HG03108 (cell line): Measurements from ENCODE around the gene DNAJC11.
"Not testable (repeated sequence)": the region's sequence is repeated elsewhere in the genome, so short reads cannot be mapped to it uniquely, and the experiment has no call there.

ENCODE experiments used
- ATAC-seq: cut with Tn5 transposase; IDR thresholded peaks from one replicate; pipeline ENCODE4 v1.9.1; 2021; ENCODE audit warnings: moderate library complexity; ENCODE audit not compliant: unreplicated experiment

The DNAJC11 gene

DNA sequence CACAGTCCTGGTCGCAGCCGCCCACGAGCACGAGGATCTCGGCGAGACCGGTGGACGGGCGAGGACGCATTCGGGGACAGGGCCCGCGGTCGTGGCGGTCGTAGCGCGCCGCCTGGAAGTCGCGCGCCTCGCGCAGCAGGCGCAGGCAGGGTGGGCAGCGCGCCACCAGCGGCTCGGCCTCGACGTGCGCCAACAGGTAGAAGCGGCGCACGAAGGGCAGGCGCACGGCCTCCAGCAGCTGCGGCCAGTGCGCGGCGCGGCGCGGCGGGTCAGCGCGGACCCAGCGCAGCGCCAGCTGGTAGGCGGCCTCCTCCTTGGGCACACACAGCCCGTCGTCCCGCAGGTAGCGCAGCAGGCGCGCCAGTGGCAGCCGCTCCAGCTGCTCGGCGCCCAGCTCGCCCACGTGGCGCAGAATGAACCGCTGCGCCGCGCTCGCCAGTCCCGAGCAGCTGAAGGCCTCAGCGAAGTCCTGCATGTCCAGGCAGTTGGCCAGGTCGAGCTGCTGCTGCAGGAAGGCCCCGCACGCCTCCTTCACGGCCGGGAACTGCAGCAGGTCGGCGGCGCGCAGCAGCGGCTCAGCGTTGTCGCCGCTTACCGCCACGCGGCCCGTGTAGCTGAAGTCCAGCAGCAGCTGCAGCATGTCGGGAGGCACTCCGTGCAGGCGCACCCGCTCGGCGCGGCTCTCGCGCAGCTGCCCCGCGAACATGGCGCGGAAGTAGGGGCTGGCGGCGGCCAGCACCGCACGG is 99.5 kb downstream of the DNAJC11 start:
- ATAC-seq, result peak; percentile 18

DNA sequence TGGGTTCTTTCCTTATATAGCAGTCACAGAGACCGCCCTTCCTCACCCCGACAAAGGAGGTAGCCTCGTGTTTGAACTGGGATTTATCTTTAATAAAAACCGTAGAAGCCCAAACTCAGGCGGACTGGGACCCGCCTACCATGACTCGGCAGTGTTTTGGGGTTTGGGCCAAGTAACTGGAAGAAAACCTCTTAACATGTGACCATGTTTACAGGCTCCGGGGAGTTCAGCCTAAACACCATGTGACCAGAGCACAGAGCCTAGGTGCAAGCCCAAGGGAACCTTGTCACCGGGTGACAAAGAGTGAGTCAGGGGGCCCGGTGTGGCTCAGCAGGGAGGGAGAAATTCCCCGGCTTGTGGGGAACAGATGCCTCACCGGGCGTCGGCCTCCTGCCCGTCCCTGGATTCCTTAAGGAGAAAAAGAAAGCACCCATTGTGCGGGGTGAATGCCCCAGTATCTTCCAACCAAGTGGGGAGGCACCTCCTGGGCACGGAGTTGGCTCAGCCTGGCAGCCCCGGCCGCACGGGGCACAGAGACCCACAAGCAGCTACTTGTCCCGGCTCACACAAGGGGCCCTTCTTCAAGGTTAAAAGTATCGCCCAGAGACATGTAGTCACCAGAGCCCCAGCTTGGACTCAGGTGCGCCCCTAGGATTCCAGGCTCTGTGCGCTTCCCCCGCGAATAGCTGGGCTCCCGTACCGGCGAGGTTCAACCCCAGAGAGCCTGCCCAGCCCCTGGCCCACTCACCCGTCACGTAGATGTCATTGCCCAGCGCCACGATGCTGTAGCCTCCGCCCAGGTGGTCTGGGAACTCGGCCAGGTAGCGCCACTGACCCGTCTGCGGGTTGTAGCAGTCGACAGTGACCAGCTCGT is 100.3 kb downstream of the DNAJC11 start:
- ATAC-seq, result peak; percentile 35

DNA sequence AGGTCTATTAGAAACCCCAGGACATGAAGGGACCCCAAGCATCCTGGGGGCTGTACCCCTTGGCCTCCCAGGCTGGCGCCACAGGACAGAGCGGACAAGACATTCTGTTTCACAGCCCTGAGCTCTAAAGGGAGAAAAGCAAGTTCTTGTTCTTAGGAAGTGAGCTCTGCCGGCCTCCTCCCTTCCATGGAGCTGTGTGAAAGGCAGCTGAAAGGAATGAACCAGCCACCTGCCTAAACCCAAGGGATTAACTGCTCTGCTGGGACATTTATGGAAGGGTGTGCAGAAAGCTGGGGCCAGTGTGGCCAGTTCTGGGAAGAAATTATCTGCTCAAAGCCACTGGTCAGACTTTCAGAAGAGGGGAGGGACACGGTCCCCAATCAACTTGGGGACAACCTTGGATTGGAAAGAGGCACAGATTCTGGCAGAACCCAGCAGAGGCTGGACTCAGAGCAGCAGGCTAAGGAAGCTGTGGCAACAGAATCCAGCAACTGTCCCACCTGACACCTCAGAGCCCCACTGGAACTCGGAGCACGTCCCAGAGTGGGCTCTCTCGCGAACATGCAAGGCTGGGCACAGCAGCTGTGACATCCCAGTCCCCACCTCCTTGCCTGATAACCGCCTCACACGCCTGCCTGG is 101.1 kb downstream of the DNAJC11 start:
- ATAC-seq, result peak; percentile 4

DNA sequence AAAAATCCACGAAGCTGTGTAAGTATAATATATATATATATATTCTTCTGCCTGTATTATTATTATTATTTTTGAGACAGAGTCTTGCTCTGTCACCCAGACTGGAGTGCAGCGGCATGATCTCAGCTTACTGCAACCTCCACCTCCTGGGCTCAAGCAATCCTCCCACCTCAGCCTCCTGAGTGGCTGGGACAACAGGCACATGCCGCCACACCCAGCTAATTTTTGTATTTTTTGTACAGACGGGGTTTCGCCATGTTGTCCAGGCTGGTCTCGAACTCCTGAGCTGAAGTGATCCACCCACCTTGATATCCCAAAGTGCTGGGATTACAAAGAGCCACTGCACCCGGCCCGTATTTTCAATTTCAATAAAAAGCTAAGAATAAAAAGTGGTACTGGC is 101.6 kb downstream of the DNAJC11 start:
- not testable (repeated sequence) for ATAC-seq

DNA sequence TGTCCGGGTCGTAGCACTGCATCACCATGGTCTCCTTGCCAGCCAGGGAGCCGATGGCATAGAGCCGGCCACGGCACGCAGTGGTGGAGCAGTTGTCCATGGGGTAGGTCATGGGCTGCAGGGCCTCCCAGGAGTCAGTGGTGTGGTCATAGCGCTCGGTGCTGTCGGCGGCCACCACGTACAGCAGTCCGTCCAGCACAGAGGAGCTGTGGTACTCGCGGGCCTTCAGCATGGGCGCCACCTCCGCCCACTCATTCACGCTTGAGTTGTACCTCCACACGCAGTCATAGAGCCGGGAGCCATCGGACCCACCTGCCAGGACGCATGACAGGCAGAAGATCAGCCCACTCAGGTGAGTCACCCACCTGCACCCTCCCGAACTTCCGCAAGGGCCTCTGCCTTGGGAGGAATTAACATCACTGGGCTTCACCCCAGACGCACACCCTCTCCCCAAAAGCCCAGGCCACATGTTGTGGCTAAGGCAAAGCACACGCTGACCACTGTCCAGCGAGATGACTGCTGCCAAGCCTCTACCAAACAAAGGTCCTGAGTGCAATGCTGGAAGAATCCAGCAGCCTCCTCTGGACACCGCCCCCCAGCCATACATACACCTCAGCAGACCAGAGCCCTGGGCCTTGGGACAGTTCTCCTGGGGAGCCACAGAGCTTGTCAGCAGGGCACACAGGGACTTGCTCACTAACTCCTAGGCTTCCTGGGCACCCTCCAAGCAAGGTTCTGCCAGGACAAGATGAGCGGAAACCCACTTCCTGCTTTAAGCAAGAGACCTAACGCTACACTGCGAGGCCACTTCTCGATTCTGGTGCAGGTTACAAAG is 102.3 kb downstream of the DNAJC11 start:
- no peak for ATAC-seq

DNA sequence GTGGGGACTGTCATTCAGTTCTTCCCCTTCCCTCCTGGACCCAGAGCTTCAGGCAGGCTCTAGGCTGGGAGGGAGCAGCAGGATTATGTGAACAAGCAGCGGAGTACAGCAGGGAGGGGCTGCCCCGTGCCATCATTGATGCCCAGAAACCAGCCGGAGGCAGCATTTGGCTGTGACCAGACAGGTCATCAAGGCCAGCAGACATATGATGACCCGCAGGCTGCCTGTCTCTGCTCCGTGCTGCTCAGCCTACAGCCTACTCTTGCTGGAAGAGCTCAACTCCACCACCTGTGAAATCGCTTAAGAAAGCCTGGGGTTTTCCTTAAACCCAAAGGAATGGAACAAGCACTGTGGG is 103.9 kb downstream of the DNAJC11 start:
- no peak for ATAC-seq

DNA sequence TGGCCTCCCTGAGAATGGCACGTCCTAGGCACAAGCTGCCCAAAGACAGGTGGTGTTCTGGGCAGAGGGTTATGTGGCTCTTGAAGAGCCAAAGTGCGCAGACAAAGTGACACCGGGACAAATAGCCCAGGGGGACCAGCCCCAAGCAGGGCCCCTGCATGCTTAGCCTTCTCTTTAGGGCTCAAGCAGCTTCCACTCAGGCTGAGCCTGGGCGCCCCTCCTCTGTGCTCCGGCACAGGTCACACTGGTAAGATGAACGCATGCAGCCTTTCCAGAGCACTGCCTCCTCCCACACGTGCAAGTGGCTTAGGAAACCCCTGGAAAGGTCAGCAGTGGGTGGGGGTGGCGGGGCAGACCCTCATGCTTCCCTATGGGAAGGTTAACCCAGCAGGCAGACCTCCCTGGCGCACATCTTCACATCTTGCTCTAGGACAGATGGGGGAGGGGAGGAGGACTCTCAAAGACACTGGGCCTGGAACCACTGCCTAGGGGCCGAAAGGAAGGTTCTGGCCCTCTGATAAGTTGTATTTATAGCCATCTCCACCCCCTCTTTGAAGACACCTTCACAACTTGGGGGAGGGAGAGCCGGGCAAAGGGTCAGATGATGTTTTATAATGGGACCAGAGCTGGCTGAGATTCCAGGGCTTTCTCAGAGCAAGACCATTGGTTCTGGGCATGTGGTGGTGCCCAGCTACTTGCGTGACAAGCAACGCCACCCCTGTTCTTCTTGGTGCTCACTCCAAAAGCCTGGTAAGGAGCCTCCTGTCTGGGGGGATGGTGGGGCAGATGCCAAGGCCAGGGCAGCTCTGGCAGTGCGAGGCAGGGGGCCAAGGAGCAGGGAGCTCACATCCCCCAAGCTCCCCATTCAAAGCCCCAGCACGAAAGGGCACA is 104.5 kb downstream of the DNAJC11 start:
- ATAC-seq, result no peak

DNA sequence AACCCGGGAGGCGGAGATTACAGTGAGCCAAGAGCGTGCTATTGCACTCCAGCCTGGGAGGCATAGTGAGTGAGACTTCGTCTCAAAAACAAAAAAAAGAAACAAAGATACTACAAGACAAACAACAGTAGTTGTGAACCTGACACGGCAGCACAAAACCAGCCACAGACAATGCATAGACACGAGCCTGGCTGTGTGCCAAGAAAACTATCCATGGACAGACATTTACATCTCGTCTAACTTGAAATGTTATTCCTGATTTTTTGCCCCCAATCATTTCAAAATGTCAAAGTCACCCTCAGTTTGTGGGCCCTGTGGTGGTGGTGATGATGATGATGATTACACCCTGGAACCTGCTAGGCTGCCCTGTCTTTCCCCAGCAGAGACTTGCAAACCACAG is 105.3 kb downstream of the DNAJC11 start:
- no peak for ATAC-seq

DNA sequence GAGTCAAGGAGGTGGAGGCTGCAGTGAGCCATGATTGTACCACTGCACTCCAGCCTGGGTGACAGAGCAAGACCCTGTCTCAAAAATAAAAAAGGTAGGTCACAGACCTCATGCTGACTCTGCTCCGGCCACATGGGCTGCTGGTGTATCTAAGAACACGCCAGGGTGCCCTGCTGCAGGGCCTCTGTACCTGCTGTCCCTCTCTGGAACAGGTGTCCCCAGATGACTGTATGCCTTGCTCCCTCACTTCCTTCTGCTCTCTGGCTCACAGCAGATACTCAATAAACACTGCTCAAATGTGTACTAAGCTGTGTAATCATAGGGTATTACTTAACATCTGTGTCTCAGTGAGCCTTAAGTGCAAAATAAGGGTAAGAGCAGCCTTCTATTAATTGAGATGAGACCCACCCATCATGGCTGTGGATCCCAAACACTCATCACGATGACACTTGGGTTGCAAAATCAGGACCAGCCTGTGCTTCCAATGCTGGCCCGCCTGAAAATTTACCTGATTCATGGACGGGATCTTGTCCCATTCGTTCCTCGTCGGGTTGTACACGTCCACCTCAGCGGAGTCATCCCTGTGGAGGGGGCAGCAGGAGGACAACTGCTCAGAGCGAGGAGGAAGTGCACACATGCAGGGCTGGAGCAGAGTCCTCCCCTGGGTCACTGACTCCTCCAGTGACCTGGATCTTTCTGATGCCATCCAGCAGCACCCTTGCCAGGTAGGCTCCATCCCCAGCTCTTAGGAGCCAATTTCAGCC is 106.5 kb downstream of the DNAJC11 start:
- no peak for ATAC-seq

DNA sequence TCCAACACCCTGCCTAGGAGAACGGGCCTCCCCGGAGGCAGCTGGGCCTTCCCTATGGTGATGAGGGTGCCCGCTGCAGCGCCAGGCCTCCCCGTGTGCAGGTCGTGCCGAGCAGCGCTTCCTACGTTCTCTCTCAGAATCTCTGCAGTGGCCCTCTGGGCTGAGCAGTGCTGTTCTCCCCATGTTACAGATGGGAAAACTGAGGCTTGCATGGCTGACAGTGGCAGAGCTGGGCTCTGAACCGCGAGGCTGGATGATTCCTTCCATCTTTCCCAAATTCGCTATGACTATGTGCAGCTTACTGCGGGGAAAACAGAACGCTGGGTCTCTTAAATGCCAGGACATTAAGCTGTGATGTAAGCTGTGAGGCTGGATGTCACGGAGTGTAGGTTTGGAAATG is 107.8 kb downstream of the DNAJC11 start:
- no peak for ATAC-seq

DNA sequence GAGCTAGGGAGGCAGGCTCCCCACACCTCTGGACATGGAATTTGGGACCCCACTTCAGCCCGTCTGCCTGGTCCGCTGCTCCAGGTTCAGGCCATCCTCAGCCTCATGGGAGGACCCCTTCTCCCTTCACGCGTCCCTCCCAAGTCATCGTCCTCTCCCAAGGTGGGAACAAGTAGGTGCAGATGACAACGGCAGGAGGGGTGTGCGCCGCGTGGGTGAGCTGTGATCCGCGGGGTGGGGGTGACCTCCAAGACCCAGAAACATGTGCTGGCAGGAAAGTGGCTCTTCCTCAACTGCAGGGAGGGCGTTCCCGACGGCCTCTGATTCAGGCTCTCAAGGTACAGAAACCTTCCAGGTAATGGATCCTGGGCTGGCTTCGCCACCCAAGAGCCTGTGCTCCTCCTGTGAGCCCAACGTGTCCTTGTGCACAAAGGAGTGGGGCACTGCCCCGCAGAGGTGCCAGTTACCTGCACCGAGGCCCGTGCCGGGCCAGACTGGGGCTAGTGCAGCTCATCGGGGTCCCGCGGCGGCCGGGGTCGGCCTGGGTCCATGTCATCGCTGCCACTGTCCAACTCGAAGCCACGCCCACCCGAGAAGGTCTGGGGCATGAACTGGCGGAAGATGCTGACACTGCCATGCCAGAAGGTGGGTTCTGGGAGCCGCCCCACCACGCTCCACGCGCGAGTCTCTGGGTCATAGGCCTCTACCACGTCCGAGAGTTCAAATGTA is 108.6 kb downstream of the DNAJC11 start:
- no peak for ATAC-seq

DNA sequence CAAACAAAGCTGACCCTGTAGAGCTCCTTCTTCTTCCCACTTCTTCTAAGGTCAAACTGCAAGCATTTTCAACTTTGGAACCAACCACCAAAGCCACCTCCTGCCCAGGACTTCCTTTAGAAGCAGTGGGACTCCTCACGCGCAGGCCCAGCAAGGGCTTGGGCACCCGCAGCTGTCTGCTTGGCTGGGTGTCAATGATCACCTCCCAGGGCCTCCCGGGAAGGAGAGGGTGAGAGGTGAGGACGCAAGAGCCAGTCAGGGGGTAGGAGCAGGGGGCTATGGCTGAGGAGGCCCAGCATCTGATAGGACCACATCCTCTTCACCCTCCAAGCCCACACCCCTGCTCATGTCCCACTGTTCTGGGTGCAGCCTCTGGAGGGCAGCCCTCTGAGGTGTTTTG is 109.2 kb downstream of the DNAJC11 start:
- no peak for ATAC-seq

DNA sequence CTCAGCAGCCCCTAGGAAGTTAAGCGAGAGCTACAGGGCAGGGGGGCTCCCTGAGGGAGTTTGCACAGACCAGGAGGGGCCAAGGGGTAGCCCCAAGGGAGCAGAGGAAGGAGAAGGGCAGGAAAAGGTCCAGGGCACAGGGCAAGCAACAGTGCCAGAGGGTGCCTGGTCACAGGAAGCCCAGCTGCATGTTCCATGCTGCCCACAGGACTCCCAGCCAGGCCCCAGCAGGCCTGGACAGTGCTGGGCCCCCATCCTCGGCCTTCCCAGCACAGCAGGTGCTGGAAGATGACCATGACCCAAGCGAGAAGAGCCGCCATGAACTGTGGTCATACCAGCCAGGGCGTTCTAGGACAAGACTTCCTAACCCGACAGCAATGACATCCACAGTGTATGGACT is 110.0 kb downstream of the DNAJC11 start:
- ATAC-seq, result no peak

DNA sequence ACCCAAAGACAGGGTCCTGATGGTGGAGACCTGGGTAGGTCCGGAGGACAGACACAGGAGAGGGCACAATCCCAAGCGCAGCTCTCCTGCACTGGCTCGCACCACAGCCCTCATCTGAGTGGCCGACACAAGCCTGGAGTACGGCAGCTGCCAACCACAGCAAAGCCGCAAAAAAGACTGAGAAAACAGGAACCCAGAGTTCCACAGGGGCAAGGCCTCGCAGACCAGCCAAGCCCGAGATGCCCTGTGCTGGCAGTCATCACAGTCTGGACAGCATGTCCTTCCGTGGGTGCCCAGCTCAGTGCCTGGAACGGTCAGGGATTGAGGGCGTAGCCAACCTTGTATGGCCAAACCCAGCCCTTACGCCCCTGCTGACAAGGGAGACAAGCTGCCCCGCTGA is 110.4 kb downstream of the DNAJC11 start:
- no peak for ATAC-seq

DNA sequence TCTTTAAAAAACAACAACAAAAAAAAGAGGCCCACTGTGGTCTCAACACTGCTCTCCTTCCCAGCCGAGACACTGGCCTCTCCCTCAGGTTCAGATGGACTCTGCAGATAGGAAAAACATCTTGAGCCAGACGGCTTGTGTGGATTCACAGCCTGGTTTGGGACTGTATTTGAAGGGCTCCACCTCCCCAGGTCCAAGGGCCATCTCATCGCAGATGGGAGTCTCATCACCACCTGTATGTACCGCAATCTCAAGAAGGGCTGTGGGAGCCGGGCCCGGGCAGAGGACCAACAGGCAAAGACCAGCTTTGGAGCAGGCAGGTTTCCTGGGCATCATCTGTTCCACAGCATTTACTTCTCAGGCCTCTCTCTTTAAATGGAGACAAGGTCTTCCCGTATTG is 111.6 kb downstream of the DNAJC11 start:
- no peak for ATAC-seq

DNA sequence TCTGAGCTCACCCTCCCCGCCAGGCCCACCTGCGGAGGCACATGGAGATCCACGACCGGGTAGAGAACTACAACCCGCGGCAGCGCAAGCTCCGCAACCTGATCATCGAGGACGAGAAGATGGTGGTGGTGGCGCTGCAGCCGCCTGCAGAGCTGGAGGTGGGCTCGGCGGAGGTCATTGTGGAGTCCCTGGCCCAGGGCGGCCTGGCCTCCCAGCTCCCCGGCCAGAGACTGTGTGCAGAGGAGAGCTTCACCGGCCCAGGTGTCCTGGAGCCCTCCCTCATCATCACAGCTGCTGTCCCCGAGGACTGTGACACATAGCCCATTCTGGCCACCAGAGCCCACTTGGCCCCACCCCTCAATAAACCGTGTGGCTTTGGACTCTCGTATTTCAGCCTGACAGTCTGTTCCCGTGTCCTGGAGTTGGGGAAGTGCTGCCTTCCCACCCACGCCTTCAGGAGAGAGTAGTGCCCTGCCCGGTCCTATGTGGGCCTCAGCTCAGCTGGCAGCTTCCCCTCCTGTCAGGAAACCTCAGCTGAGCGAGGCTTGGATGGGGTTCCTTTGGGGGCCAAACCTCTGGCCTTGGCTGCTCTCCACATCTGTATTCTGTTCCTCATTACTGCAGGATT is 112.6 kb downstream of the DNAJC11 start:
- no peak for ATAC-seq

DNA sequence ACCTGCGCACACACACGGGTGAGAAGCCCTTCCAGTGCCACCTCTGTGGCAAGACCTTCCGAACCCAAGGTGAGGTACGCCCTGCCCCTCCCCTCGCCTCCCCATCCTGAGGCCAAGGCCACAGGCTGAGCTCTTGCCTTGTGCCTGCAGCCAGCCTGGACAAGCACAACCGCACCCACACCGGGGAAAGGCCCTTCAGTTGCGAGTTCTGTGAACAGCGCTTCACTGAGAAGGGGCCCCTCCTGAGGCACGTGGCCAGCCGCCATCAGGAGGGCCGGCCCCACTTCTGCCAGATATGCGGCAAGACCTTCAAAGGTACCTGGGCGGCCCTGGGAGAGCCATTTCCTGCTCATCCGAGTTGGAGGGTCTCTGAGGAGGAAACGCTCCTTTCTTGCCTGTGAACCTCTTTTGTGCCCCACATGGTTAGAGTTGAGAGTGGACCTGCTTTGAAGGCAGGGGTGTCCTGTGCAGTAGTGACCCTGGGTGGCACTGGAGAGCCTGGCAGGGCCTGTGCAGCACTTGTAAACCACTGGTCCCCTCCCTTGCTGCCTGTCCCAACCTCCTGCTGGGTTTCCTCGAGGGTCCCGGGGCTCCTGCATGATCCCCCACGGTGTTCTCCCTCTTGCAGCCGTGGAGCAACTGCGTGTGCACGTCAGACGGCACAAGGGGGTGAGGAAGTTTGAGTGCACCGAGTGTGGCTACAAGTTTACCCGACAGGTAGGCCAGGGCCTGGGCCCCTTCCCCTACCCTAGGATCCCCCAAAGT is 113.3 kb downstream of the DNAJC11 start:
- ATAC-seq, result no peak
